T-helper 17 cell (primary cell): ENCODE results near the gene OR4K15. TPM values are rescaled to one million over a fixed set of nuclear protein-coding genes. Genes with fewer than 3 reads are reported as not detected.

ENCODE experiments used
- total RNA-seq, 4 donors: library from RNA in 2 of 4; stranded (reverse) in 2 of 4; gene quantifications; one replicate each; pipeline ENCODE4 v1.2.3 and lab custom pipeline; 2022 to 2026

OR4K15 gene
- total RNA-seq, 2 donors from 2014 or later: not detected

Other genes with a start within 250 kb of the OR4K15 start
- gene OR4Q3, start 232.0 kb upstream of the OR4K15 start, total RNA-seq: not detected
- gene OR4M1, start 202.1 kb upstream of the OR4K15 start, total RNA-seq: not detected
- gene OR4N2, start 171.8 kb upstream of the OR4K15 start, total RNA-seq: not detected
- gene OR4K2, start 100.4 kb upstream of the OR4K15 start, total RNA-seq: not detected
- gene OR4K5, start 55.0 kb upstream of the OR4K15 start, total RNA-seq: not detected
- not detected for gene OR4K1, start 44.7 kb upstream of the OR4K15 start, total RNA-seq
- not detected for gene OR4Q2, start 26.6 kb downstream of the OR4K15 start, total RNA-seq
- gene OR4K14, start 43.7 kb downstream of the OR4K15 start, total RNA-seq: not detected
- gene OR4K13, start 60.4 kb downstream of the OR4K15 start, total RNA-seq: not detected
- gene OR4L1, start 84.5 kb downstream of the OR4K15 start, total RNA-seq: not detected
- not detected for gene OR4K17, start 135.1 kb downstream of the OR4K15 start, total RNA-seq
- not detected for gene OR4N5, start 163.2 kb downstream of the OR4K15 start, total RNA-seq
- gene OR11G2, start 215.3 kb downstream of the OR4K15 start, total RNA-seq: not detected
- not detected for gene OR11H6, start 248.1 kb downstream of the OR4K15 start, total RNA-seq